Ishikawa (cell line): ENCODE data around the gene INCENP.
A peak's percentile ranks its signal among the peaks of the same experiment; 100 is the strongest.

ENCODE experiments used
- CEBPB ChIP-seq: IDR thresholded peaks from 2 replicates; pipeline ENCODE4 v1.6.1; 2012
- CREB1 ChIP-seq: IDR thresholded peaks from 2 replicates; pipeline ENCODE4 v1.6.1; 2012; ENCODE audit warnings: low read depth
- EGR1 ChIP-seq: IDR thresholded peaks from 2 replicates; pipeline ENCODE4 v1.6.1; 2012
- EP300 ChIP-seq: IDR thresholded peaks from 2 replicates; pipeline ENCODE4 v1.6.1; 2012; ENCODE audit warnings: borderline replicate concordance
- FOXM1 ChIP-seq: IDR thresholded peaks from 2 replicates; pipeline ENCODE4 v1.6.1; 2012; ENCODE audit warnings: low read depth, borderline replicate concordance
- MAX ChIP-seq: IDR thresholded peaks from 2 replicates; pipeline ENCODE4 v1.6.1; 2012
- NFIC ChIP-seq: IDR thresholded peaks from 2 replicates; pipeline ENCODE4 v1.6.1; 2012
- RAD21 ChIP-seq: IDR thresholded peaks from 2 replicates; pipeline ENCODE4 v1.6.1; 2012; ENCODE audit warnings: low read depth
- TAF1 ChIP-seq: IDR thresholded peaks from 2 replicates; pipeline ENCODE4 v1.6.1; 2012; ENCODE audit warnings: low read depth, mild to moderate bottlenecking
- TCF12 ChIP-seq: IDR thresholded peaks from 2 replicates; pipeline ENCODE4 v1.6.1; 2012; ENCODE audit warnings: low read depth
- TEAD4 ChIP-seq: IDR thresholded peaks from 2 replicates; pipeline ENCODE4 v1.6.1; 2012
- USF1 ChIP-seq: IDR thresholded peaks from 2 replicates; pipeline ENCODE4 v1.6.1; 2012
- YY1 ChIP-seq: IDR thresholded peaks from 2 replicates; pipeline ENCODE4 v1.6.1; 2012; ENCODE audit warnings: low read depth
- ZBTB7A ChIP-seq: IDR thresholded peaks from 2 replicates; pipeline ENCODE4 v1.6.1; 2012; ENCODE audit warnings: low read depth
- TF ChIP-seq, protein P1 (sequence below): IDR thresholded peaks from 2 replicates; pipeline ENCODE4 v1.6.1; 2012; ENCODE audit warnings: low read depth, mild to moderate bottlenecking

The INCENP gene

GRCh38 chr11:62104816-62105653 is 18.8 kb upstream of the INCENP start:
- TF ChIP-seq TAF1 (no peak), YY1 (no peak), CREB1 (no peak), FOXM1 (no peak), TCF12 (no peak)
- TF ChIP-seq, protein P1, sequence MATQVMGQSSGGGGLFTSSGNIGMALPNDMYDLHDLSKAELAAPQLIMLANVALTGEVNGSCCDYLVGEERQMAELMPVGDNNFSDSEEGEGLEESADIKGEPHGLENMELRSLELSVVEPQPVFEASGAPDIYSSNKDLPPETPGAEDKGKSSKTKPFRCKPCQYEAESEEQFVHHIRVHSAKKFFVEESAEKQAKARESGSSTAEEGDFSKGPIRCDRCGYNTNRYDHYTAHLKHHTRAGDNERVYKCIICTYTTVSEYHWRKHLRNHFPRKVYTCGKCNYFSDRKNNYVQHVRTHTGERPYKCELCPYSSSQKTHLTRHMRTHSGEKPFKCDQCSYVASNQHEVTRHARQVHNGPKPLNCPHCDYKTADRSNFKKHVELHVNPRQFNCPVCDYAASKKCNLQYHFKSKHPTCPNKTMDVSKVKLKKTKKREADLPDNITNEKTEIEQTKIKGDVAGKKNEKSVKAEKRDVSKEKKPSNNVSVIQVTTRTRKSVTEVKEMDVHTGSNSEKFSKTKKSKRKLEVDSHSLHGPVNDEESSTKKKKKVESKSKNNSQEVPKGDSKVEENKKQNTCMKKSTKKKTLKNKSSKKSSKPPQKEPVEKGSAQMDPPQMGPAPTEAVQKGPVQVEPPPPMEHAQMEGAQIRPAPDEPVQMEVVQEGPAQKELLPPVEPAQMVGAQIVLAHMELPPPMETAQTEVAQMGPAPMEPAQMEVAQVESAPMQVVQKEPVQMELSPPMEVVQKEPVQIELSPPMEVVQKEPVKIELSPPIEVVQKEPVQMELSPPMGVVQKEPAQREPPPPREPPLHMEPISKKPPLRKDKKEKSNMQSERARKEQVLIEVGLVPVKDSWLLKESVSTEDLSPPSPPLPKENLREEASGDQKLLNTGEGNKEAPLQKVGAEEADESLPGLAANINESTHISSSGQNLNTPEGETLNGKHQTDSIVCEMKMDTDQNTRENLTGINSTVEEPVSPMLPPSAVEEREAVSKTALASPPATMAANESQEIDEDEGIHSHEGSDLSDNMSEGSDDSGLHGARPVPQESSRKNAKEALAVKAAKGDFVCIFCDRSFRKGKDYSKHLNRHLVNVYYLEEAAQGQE, result no peak

DNA sequence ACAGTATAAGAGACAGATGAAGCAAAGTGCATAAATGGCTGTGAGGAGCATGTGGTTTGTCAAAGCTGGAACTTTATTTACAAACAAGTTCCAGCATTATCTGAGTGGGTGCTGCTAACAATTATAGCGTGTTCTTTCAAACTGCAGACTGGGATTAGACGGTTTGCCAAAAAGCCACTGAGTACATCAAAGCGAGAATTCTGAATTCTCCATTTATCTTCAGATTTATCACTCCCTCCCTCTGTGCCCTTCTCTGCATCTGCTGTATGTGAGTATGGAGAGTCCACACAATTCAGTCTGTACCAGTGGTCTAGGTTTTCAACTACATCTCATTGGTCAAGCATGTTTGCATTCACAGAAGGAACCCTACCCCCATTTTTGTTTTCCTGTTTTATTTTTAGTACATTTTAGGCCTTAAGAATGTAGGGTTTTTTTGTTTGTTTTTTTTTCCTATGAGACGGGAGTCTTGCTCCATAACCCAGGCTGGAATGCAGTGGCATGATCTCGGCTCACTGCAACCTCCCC is 18.1 kb upstream of the INCENP start:
- TF ChIP-seq MAX (no peak), RAD21 (no peak), TEAD4 (no peak), EP300 (no peak), YY1 (no peak), EGR1 (no peak), ZBTB7A (no peak), FOXM1 (no peak), USF1 (no peak), CREB1 (no peak), TAF1 (no peak), TCF12 (no peak), CEBPB (no peak), NFIC (no peak)
- TF ChIP-seq, protein P1, result no peak

GRCh38 chr11:62108017-62108750 is 15.6 kb upstream of the INCENP start:
- no peak for TF ChIP-seq CEBPB
- peak; percentile 86 for TF ChIP-seq RAD21

- TF ChIP-seq CEBPB, result no peak
- TF ChIP-seq, protein P1, result no peak
- no peak for TF ChIP-seq ZBTB7A
- no peak for TF ChIP-seq TCF12
- TF ChIP-seq USF1, result no peak
- TF ChIP-seq TAF1, result no peak
- no peak for TF ChIP-seq EGR1
- no peak for TF ChIP-seq RAD21
- no peak for TF ChIP-seq CREB1
- no peak for TF ChIP-seq NFIC
- no peak for TF ChIP-seq TEAD4
These were observed 14.8 kb upstream of the INCENP start for GRCh38 chr11:62108971-62109404.
